ENCODE measurements around the gene PCBP1.

DNA sequence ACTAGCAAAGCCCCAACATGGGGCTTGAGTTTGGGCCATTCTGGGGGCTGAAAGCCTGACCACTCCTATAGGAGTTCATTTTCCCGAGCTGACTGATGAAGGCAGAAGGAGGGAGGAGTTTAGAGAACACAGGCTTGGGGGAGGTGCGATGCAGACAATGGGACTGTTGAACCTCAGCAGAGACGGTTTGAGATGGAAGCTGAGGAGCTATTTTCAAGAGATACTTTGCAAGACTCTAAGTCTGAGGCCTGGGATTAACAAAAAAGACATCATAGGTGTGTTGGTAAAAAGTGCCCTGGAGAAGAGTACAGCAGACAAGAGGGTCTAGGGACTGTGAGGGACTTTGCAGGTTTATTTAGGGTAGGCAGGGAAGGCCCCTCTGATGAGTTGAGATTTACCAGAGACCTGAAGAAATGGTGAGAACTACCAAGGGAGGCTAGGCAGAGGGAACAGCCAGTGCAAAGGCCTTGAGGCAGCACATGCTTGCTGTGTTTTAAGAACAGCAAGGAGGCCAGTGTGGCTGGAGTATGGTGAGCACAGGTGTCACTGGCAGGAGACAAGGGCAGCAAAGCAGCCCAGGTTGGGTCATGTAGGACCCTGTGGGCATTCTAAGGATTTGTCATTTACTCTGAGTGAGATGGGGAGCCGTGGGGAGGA, 31.6 kb downstream of the PCBP1 start:
- TF ChIP-seq, protein P1, sequence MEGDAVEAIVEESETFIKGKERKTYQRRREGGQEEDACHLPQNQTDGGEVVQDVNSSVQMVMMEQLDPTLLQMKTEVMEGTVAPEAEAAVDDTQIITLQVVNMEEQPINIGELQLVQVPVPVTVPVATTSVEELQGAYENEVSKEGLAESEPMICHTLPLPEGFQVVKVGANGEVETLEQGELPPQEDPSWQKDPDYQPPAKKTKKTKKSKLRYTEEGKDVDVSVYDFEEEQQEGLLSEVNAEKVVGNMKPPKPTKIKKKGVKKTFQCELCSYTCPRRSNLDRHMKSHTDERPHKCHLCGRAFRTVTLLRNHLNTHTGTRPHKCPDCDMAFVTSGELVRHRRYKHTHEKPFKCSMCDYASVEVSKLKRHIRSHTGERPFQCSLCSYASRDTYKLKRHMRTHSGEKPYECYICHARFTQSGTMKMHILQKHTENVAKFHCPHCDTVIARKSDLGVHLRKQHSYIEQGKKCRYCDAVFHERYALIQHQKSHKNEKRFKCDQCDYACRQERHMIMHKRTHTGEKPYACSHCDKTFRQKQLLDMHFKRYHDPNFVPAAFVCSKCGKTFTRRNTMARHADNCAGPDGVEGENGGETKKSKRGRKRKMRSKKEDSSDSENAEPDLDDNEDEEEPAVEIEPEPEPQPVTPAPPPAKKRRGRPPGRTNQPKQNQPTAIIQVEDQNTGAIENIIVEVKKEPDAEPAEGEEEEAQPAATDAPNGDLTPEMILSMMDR (IDR thresholded peaks at IDR 0.05): no peak
- no peak for TF ChIP-seq POLR2A (IDR thresholded peaks at IDR 0.05)
- TF ChIP-seq POLR2AphosphoS5 (IDR thresholded peaks at IDR 0.05): no peak

Data from breast epithelium (tissue), 3 donors.